GM23338 (cell line): ENCODE measurements around the gene SERPINC1.

ENCODE experiments used
- EZH2 ChIP-seq: fragments of 200-600 bp; sonication (generic); IDR thresholded peaks from one replicate; pipeline ENCODE4 v1.8.0; 2017; ENCODE audit warnings: antibody characterized with exemption, mild to moderate bottlenecking, low read depth; ENCODE audit not compliant: unreplicated experiment
- POLR2AphosphoS5 ChIP-seq: IDR thresholded peaks from 2 replicates; pipeline ENCODE4 v1.6.1; 2016; ENCODE audit warnings: antibody characterized with exemption, low read depth
- TF ChIP-seq, protein P1 (sequence below), 2 experiments: fragments of 200-600 bp in 1 of 2; sonication (generic) in 1 of 2; conservative IDR thresholded peaks; 2 replicates each; pipeline versions ENCODE4 v1.5.1 to v1.6.1; 2016 to 2017; ENCODE audit warnings: antibody characterized with exemption in 2 of 2, low read depth in 2 of 2, mild to moderate bottlenecking in 2 of 2, moderate library complexity in 1 of 2

DNA sequence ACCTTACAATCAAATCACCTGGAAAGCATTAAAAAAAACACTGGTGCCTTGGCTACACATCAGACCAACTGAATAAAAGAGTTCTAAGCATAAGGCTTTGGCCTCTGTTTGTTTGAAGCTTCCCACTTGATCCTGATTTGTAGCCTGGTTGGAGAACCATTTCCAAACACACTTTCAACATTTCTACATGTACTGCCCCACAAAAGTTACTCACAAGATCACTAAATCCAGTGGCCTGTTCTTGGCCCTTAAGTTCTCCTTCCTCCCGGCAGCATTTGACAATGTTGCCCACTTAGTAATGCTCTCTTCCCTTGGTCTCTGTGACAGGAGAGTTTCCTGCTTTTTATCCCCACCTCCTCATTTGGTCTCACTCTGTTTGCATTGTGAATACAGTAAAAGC is 61.1 kb downstream of the SERPINC1 start:
- TF ChIP-seq, protein P1, sequence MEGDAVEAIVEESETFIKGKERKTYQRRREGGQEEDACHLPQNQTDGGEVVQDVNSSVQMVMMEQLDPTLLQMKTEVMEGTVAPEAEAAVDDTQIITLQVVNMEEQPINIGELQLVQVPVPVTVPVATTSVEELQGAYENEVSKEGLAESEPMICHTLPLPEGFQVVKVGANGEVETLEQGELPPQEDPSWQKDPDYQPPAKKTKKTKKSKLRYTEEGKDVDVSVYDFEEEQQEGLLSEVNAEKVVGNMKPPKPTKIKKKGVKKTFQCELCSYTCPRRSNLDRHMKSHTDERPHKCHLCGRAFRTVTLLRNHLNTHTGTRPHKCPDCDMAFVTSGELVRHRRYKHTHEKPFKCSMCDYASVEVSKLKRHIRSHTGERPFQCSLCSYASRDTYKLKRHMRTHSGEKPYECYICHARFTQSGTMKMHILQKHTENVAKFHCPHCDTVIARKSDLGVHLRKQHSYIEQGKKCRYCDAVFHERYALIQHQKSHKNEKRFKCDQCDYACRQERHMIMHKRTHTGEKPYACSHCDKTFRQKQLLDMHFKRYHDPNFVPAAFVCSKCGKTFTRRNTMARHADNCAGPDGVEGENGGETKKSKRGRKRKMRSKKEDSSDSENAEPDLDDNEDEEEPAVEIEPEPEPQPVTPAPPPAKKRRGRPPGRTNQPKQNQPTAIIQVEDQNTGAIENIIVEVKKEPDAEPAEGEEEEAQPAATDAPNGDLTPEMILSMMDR (conservative IDR thresholded peaks at IDR 0.05; ENCODE audit: low read depth in 2 of 2): no peak
- TF ChIP-seq POLR2AphosphoS5 (no peak), EZH2 (no peak)
